AG20443 (cell line): Measurements from ENCODE around the gene CFI.

Experiments used
- DNase-seq: peaks from one replicate; pipeline ENCODE4 v3.0.0; 2012; ENCODE audit warnings: low spot score, mixed read lengths

CFI gene

GRCh38 chr4:109730619-109731545 lies 70.9 kb downstream of the CFI start:
- DNase-seq, result no peak

- peak; percentile 97 for DNase-seq
Observed at GRCh38 chr4:109729718-109730618, 71.8 kb downstream of the CFI start, which contains the start of gene PLA2G12A. Gene PLA2G12A (minus strand): TSS chr4:109730070. CDS start chr4:109729809, 261 bp downstream.

GRCh38 chr4:109729117-109729717 lies 72.6 kb downstream of the CFI start:
- DNase-seq, result no peak

GRCh38 chr4:109728385-109728784 lies 73.4 kb downstream of the CFI start:
- no peak for DNase-seq

- DNase-seq, result no peak
Observed at GRCh38 chr4:109723110-109723509, 78.7 kb downstream of the CFI start.

GRCh38 chr4:109722357-109722756 lies 79.4 kb downstream of the CFI start:
- no peak for DNase-seq

- DNase-seq, result no peak
Observed at GRCh38 chr4:109721033-109721432, 80.8 kb downstream of the CFI start.

- DNase-seq, result no peak
Observed at GRCh38 chr4:109719604-109720003, 82.2 kb downstream of the CFI start.

GRCh38 chr4:109718759-109719158 lies 83.0 kb downstream of the CFI start:
- DNase-seq, result no peak

GRCh38 chr4:109713500-109713899 lies 88.3 kb downstream of the CFI start:
- DNase-seq, result no peak

- no peak for DNase-seq
Observed at GRCh38 chr4:109708990-109709389, 92.8 kb downstream of the CFI start.

GRCh38 chr4:109708435-109708834 lies 93.4 kb downstream of the CFI start:
- no peak for DNase-seq

GRCh38 chr4:109703664-109704361 lies 98.0 kb downstream of the CFI start:
- no peak for DNase-seq

- peak; percentile 92 for DNase-seq
Observed at GRCh38 chr4:109702950-109703663, 98.7 kb downstream of the CFI start, which contains the start of gene CASP6. Gene CASP6 (minus strand): TSS chr4:109703445. CDS start chr4:109703395, 50 bp downstream.

GRCh38 chr4:109701566-109702410 lies 100.0 kb downstream of the CFI start:
- no peak for DNase-seq

- DNase-seq, result no peak
Observed at GRCh38 chr4:109699553-109700225, 102.1 kb downstream of the CFI start.

- no peak for DNase-seq
Observed at GRCh38 chr4:109698656-109699055, 103.1 kb downstream of the CFI start.

GRCh38 chr4:109691411-109691920 lies 110.3 kb downstream of the CFI start:
- no peak for DNase-seq
